Measurements from ENCODE around the gene CAPG. TPM values are rescaled to one million over a fixed set of nuclear protein-coding genes. Genes with fewer than 3 reads are reported as not detected.
A peak's percentile ranks its signal among the peaks of the same experiment; 100 is the strongest.

CAPG gene
- total RNA-seq, 1 experiment from 2014 or later, result 117 TPM

DNA sequence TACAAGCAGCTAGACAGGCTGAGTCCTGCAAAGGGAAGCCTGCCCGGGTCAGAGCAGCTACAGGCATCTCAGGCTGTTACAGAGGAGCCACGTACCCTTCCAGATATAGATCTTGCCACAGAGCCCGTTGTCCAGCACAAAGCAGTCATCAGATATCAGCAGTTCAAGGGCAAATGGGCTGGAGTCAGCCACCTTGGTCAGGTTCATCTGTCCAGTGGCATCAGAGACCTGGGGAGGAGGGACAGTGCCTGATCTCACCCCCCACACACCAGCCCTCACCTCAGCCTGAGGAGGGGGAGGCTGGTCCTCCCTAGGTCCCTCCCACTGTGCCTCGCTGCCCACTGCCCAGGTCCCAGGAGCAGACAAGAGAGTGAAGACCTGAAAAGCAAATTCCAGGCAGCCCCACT, 12.2 kb downstream of the CAPG start:
- Mint-ChIP-seq H3K9me3 (no peaks in the 10 kb centered on the region), H3K27me3 (ENCODE audit: low read depth) (no peaks in the 10 kb centered on the region), H3K36me3 (peaks cover 43% of the 10 kb centered on the region), H3K4me3 (no peak overlapping the region), H3K27ac (no peak overlapping the region), H3K4me1 (peaks cover 13% of the 10 kb centered on the region)
- ChIA-PET POLR2A (interaction anchor here (0.6 kb wide), 1 partner anchor 16 kb away, joined by 3 read pairs; no protein-coding TSS in a partner anchor), CTCF (no interaction called here)
- DNase-seq (ENCODE audit: low spot score) (no peak), ATAC-seq (no peak)
- TF ChIP-seq ESRRA (CRISPR knock-in tag; IDR thresholded peaks at IDR 0.05; ENCODE audit: borderline replicate concordance) (no peak), STAT6 (CRISPR knock-in tag; conservative IDR thresholded peaks at IDR 0.05; ENCODE audit: low read depth) (no peak)

DNA sequence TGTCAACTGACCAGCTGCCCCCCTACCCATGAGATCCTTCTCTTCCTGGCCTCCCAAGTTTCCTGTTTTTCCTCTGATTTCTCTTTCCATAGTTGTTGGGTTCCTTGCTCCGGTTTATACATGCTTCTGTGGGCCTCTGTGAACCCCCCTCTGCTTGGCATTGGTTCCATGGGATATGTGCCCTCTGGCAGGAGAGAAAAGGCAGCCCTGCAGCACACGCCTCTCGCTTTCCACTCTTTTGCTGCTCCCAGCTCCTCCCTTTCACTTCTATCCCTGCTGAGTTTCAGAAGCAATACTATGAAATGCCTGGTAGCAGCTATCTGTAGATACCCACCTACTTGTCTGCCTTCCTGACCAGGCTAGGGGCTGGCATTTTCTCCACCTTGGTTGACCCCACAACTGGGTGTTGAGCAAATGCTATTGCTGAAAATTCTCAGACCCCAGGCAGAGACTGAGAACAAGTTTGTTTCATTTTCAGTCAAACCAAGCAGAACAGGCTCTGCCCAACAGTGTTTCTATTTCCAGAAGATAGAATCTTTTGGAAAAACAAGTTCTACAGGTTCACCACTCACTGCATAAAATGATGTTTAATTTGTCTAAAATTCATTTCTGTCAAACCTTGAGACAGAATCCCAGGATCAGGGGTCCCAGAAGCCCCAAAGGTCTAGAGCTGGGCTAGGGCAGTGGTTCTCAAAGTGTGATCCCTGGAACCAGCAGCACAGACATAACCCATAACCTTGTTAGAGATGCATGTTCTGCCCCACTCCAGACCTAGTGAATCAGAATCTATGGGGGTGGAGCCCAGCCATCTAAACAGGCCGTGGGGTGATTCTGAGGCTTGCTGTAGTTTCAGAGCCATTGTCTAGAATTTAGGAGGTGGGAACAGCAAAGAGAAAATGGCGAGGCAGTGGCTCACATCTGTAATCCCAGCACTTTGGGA, 13.4 kb downstream of the CAPG start:
- no peak for TF ChIP-seq ZNF121 (CRISPR knock-in tag; IDR thresholded peaks at IDR 0.05)
- TF ChIP-seq, protein P1, sequence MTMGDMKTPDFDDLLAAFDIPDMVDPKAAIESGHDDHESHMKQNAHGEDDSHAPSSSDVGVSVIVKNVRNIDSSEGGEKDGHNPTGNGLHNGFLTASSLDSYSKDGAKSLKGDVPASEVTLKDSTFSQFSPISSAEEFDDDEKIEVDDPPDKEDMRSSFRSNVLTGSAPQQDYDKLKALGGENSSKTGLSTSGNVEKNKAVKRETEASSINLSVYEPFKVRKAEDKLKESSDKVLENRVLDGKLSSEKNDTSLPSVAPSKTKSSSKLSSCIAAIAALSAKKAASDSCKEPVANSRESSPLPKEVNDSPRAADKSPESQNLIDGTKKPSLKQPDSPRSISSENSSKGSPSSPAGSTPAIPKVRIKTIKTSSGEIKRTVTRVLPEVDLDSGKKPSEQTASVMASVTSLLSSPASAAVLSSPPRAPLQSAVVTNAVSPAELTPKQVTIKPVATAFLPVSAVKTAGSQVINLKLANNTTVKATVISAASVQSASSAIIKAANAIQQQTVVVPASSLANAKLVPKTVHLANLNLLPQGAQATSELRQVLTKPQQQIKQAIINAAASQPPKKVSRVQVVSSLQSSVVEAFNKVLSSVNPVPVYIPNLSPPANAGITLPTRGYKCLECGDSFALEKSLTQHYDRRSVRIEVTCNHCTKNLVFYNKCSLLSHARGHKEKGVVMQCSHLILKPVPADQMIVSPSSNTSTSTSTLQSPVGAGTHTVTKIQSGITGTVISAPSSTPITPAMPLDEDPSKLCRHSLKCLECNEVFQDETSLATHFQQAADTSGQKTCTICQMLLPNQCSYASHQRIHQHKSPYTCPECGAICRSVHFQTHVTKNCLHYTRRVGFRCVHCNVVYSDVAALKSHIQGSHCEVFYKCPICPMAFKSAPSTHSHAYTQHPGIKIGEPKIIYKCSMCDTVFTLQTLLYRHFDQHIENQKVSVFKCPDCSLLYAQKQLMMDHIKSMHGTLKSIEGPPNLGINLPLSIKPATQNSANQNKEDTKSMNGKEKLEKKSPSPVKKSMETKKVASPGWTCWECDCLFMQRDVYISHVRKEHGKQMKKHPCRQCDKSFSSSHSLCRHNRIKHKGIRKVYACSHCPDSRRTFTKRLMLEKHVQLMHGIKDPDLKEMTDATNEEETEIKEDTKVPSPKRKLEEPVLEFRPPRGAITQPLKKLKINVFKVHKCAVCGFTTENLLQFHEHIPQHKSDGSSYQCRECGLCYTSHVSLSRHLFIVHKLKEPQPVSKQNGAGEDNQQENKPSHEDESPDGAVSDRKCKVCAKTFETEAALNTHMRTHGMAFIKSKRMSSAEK (CRISPR knock-in tag; IDR thresholded peaks at IDR 0.05; ENCODE audit: borderline replicate concordance), result no peak
- no peak for TF ChIP-seq ZNF232 (CRISPR knock-in tag; IDR thresholded peaks at IDR 0.05)
- TF ChIP-seq, protein P2, sequence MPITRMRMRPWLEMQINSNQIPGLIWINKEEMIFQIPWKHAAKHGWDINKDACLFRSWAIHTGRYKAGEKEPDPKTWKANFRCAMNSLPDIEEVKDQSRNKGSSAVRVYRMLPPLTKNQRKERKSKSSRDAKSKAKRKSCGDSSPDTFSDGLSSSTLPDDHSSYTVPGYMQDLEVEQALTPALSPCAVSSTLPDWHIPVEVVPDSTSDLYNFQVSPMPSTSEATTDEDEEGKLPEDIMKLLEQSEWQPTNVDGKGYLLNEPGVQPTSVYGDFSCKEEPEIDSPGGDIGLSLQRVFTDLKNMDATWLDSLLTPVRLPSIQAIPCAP (CRISPR knock-in tag; IDR thresholded peaks at IDR 0.05), result no peak
- no peak for TF ChIP-seq ZNF416 (CRISPR knock-in tag; IDR thresholded peaks at IDR 0.05)
- no peak for TF ChIP-seq ELF4 (CRISPR knock-in tag; IDR thresholded peaks at IDR 0.05; ENCODE audit: low read depth)
- peaks cover 37% of the 10 kb centered on the region for H3K36me3 Mint-ChIP-seq
- ChIA-PET CTCF (interaction anchor here (1.4 kb wide), 1 partner anchor 155 kb away, joined by 3 read pairs; no protein-coding TSS in a partner anchor), POLR2A (no interaction called here)
- no peaks in the 10 kb centered on the region for H3K9me3 Mint-ChIP-seq
- ATAC-seq, result no peak
- H3K4me1 Mint-ChIP-seq, result peaks cover 13% of the 10 kb centered on the region
- peak overlapping the region; percentile 12; the same call in 1 of the 2 replicates for H3K27ac Mint-ChIP-seq
- DNase-seq (ENCODE audit: low spot score), result no peak
- no peaks in the 10 kb centered on the region for H3K27me3 Mint-ChIP-seq (ENCODE audit: low read depth)
- no peak overlapping the region for H3K4me3 Mint-ChIP-seq

DNA sequence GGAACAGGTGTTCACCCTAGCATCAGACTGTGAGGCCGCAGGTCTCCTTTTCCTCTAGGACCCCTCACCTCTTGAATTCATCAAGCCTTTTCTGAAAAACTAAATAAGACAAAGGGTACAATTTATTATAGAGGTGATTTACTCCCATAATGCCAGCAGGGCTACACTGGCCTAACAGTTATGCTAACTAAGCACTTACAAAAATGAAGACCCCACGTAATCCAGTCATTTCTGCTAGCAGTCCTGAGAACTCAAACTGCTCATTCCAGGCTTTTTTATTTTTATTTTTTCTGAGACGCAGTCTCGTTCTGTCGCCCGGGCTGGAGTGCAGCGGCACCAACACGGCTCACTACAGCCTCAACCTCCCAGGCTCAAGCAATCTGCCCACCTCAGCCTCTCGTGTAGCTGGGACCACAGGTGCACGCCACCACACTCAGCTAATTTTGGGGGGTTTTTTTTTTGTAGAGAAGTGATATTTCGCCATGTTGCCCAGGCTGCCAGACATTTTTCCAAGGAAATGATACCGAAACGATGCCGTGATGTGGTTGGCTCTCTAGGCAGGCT, 14.2 kb downstream of the CAPG start:
- Mint-ChIP-seq H3K27me3 (ENCODE audit: low read depth) (no peaks in the 10 kb centered on the region), H3K9me3 (no peaks in the 10 kb centered on the region), H3K27ac (no peak overlapping the region; the same call in 1 of the 2 replicates), H3K4me3 (no peak overlapping the region), H3K4me1 (peaks cover 18% of the 10 kb centered on the region), H3K36me3 (peaks cover 34% of the 10 kb centered on the region)
- ATAC-seq, result no peak
- ChIA-PET CTCF (interaction anchor here (1.4 kb wide), 1 partner anchor 156 kb away, joined by 3 read pairs; no protein-coding TSS in a partner anchor), POLR2A (no interaction called here)
- DNase-seq (ENCODE audit: low spot score), result no peak
- no peak for TF ChIP-seq CTCF (IDR thresholded peaks at IDR 0.05)
- TF ChIP-seq NFYB (CRISPR knock-in tag; conservative IDR thresholded peaks at IDR 0.05; ENCODE audit: low read depth), result no peak
- TF ChIP-seq ZNF671 (CRISPR knock-in tag; IDR thresholded peaks at IDR 0.05), result no peak
- TF ChIP-seq ZNF138 (CRISPR knock-in tag; conservative IDR thresholded peaks at IDR 0.05), result no peak
- TF ChIP-seq ZNF121 (CRISPR knock-in tag; IDR thresholded peaks at IDR 0.05), result no peak
- TF ChIP-seq, protein P3, sequence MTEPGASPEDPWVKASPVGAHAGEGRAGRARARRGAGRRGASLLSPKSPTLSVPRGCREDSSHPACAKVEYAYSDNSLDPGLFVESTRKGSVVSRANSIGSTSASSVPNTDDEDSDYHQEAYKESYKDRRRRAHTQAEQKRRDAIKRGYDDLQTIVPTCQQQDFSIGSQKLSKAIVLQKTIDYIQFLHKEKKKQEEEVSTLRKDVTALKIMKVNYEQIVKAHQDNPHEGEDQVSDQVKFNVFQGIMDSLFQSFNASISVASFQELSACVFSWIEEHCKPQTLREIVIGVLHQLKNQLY (CRISPR knock-in tag; IDR thresholded peaks at IDR 0.05), result no peak
- TF ChIP-seq USF2 (CRISPR knock-in tag; IDR thresholded peaks at IDR 0.05), result no peak
- TF ChIP-seq FOXK1 (CRISPR knock-in tag; IDR thresholded peaks at IDR 0.05), result no peak
- no peak for TF ChIP-seq SOX15 (CRISPR knock-in tag; IDR thresholded peaks at IDR 0.05)
- TF ChIP-seq OVOL2 (CRISPR knock-in tag; IDR thresholded peaks at IDR 0.05; ENCODE audit: borderline replicate concordance), result no peak

All from WTC11 (cell line).